Stimulated activated CD4-positive, alpha-beta T cell treated with anti-CD3 and anti-CD28 coated beads, Interleukin-15, amount 100 ng/mL, for 48 hours (primary cell): ENCODE measurements around the gene NXPH1.

Experiments used
- DNase-seq, 2 donors: peaks; one replicate each; pipeline ENCODE4 v3.0.0-alpha.2; 2020; ENCODE audit warnings: low read depth in 2 of 2

Gene NXPH1

DNA sequence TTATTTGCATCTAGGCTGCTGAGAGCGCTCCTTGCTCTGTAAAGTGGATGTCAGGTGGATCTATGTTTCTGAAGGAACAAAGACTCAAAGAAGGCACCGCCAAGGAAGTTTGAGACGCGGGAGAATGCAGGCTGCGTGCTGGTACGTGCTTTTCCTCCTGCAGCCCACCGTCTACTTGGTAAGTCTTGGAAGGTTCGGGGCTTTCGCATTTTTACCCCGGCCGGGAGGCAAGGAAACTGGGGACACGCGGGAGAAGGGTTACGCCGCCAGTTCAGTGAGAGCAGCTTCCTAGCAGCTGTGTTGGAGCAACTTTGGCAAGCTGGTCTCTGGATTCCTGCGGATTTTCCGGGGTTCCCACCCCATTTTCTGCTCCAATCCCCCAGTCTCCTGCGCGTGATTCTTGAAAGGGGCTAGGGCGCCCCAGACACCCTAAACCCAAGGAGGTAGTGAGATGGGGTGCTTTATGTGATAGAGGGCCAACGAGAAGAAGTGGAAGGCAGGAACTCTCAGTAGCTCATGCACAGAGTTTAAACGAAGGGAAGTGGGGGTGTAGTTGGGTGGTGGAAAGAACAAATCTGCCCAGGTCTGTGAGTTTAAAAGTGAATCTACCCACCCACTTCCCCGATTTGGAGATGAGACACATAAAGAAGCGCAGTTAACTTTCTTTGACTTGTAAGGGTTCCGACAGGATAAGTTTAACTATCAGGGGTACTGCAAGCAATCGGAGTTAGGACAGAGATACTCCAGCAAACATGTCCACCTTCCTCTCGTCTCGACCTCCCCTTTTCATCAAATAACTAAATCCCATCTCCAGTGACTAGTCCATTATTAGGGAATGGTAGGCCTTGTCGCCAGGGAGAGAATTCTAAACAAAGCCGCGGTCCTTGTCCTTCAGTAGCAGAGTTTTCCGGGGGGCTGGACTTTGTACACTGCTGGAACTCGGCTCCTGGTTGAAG, 2.5 kb downstream of the NXPH1 start:
- DNase-seq, result no peak

- peak; percentile 46 to 51 for DNase-seq
Measured at GRCh38 chr7:8436965-8437364, 3.6 kb downstream of the NXPH1 start.

GRCh38 chr7:8437606-8438005, 4.2 kb downstream of the NXPH1 start:
- no peak for DNase-seq

GRCh38 chr7:8440670-8441069, 7.3 kb downstream of the NXPH1 start:
- DNase-seq, result no peak

DNA sequence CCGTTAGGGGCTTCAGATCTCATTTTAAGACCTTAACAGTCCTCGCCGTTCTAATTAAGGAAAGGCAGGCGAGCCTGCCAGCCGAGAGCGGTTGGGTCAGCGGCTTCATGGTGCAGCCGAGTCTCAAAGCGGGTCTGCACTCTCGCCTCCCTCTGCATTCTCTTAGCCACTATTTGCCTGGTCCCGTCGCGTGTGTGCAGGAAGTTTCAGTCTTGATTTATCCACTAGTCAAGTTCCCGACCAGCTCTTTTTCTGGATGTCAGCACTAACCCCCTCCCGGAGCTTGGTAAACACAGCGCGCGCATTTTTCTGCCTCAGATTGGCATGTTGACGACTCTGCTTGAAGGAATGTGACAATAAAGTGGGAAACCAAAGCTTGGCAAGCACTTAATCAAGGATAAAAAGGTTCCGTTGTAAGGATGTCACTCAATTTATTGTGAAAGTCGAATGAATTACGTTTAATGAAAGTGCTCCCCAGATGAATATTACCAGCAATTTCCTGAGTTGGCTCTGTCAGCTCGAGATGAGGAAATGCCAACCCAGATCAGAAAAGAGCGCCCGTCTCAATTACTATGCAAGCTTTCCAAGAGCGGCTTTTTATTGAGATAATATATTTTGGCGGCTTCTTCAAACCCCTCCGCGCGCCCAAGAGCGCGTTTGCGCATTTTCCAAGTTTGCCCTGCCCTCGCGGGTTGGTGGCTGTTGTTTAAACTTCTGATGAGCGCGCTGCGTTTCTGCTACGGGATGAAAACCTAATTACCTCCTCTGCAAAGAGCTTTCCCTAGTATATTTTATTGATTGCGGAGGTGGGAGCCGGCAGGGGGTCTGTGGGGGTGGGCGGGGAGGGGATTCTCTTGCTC, 7.9 kb downstream of the NXPH1 start:
- DNase-seq, result no peak

GRCh38 chr7:8442051-8442813, 8.8 kb downstream of the NXPH1 start:
- no peak for DNase-seq

DNA sequence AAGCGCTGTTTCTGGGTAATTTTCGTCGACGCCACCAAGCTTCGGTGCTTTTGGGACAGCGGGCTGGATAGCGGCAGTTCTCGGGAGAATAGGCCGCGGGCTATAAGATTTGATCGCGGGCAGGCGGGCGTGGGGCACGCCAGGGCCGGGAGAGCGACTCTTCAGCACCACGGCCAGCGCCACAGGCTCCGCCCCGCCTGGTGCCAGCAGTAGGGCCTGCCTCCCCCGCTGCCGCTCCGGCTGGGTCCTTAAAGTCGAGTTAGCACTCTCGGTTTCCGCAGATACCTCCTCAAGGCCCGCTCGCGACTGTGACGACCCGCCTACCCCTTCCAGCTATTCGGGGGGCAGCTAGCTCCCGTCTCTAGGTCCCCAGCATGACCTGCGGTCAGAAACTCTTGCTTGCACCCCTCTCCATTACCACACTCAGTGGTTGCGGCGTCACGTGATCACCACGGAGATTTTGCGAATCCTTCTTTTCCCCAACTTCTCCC, 9.4 kb downstream of the NXPH1 start:
- peak; percentile 15 to 47 for DNase-seq

GRCh38 chr7:8443576-8444467, 10.4 kb downstream of the NXPH1 start:
- DNase-seq, result no peak

- DNase-seq, result no peak
Measured at GRCh38 chr7:8444468-8444769, 11.0 kb downstream of the NXPH1 start.

- DNase-seq, result no peak
Measured at GRCh38 chr7:8453535-8453934, 20.1 kb downstream of the NXPH1 start.

DNA sequence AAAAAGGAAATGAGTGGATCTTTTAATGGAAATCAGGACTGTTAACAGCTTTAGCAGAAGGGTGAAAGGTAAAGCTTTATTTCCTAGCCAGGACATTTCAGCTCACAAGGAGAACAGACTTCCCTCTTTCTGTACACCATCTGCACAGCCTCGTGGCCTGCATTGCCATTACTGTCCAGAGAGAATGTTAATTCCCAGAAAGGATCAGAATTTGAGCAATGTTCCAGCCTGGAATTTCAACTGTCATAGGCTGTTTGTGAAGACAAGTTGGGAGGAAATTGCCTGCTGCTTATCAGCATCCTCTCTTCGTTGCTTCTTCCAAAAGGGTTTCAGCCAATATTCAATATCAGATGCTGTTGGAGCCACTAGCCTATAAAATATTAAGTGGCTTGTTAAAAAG, 22.0 kb downstream of the NXPH1 start:
- no peak for DNase-seq

DNA sequence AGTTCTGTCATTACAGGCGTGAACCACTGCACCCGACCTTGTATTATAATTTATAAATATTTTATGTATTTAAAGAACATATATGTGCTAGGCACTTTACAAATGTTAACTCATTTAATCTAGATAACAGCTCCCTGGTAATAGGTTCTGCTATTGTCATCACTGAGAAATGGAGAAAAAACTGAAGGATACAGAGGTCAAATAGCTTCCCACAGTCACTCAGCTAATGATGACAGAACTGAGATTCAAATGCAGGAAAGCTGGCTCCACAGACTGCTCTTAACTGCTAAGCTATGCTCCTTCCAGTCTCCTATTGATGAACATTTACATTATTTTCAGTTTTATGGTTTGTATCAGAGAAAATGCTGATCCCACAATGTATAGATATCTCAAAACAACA, 28.9 kb downstream of the NXPH1 start:
- no peak for DNase-seq

GRCh38 chr7:8465338-8465737, 31.9 kb downstream of the NXPH1 start:
- DNase-seq, result no peak

GRCh38 chr7:8480527-8480926, 47.1 kb downstream of the NXPH1 start:
- DNase-seq, result no peak

- DNase-seq, result no peak
Measured at GRCh38 chr7:8481096-8481495, 47.7 kb downstream of the NXPH1 start.

DNA sequence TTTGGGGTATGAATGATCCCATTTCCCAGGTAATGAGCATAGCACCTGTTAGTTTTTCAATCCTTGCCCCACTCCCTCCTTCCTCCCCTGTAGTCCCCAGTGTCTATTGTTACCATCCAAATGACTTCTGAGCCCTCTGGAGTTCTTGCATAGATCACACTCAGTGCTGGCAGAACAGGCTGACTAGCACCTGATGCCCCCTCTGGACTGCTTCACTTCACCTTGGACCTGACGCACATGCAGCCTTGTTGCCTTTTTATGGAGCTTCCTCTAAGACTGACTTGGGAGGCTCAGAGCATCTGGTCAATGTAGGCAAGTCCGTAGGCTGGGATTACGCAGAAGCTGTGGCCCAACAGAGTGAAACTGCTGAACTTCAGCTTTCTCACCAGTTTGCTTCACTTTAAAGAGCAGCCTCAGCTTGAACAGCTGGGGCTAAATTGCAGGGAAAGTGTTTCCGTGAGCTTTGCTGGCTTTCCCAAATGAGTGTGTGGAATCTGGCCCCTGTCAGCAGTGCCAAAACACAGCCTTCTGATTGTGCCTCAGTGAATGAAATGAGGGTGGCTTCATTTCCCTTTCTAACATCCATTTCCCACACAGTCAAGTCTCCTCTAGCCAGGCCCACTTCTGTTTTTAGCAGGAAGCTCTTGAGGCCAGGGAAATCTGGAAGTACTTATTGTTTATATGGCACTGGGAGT, 48.5 kb downstream of the NXPH1 start:
- no peak for DNase-seq

DNA sequence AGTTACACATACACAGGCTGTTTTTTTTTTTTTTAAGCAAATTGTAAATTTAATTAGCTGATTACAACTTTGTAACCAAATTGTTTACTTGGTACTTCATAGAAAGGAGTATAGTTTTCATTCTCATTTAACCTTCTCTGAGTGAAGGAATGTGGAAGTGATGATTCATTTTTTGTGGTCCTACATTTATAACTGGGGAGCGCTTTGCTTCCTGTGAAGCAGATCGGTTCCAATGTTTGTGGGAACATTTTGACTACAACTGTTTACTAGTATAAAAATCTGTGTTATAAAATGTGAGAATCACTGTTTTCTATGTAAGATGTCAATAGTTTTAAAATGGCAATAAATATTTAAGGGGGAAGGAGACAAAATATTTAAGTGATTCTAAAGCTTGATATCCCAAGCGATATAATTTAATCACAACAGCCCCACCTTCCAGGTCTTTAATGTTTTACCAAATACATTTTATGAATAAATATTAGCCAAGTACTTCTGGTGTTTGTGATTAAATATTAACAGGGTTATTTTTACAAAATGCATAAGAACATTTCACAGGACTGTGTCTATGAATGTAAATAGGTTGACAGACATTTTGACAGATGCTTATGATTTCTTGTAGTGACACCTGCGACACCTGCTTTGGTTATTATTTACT, 57.1 kb downstream of the NXPH1 start:
- no peak for DNase-seq

- no peak for DNase-seq
Measured at GRCh38 chr7:8491106-8491505, 57.7 kb downstream of the NXPH1 start.

- DNase-seq, result no peak
Measured at GRCh38 chr7:8491544-8492489, 58.4 kb downstream of the NXPH1 start.
